AG09319 (cell line): ENCODE measurements around the gene BCAS1.

Experiments used
- DNase-seq: peaks from one replicate; pipeline ENCODE4 v3.0.0-alpha.2; 2010; ENCODE audit warnings: low read depth; ENCODE audit errors: extremely low read depth
- CTCF ChIP-seq: IDR thresholded peaks from 2 replicates; pipeline ENCODE4 v1.5.1; 2011; ENCODE audit warnings: low read depth, mild to moderate bottlenecking, inconsistent platforms, low read length, moderate library complexity

Gene BCAS1

GRCh38 chr20:53956013-53956715 is 114.2 kb downstream of the BCAS1 start:
- no peak for TF ChIP-seq CTCF
- no peak for DNase-seq

- no peak for TF ChIP-seq CTCF
- no peak for DNase-seq
Observed at GRCh38 chr20:53954723-53955658, 115.4 kb downstream of the BCAS1 start.

GRCh38 chr20:53952528-53953096 is 117.8 kb downstream of the BCAS1 start:
- no peak for TF ChIP-seq CTCF
- DNase-seq: no peak

- TF ChIP-seq CTCF: no peak
Observed at GRCh38 chr20:53950578-53950977, 119.8 kb downstream of the BCAS1 start.

GRCh38 chr20:53950031-53950430 is 120.4 kb downstream of the BCAS1 start:
- no peak for TF ChIP-seq CTCF
- DNase-seq: no peak

More at GRCh38 chr20:53950578-53950977, 119.8 kb downstream of the BCAS1 start:
- DNase-seq: no peak

GRCh38 chr20:53949319-53949839 is 121.0 kb downstream of the BCAS1 start:
- DNase-seq: no peak
- no peak for TF ChIP-seq CTCF
